ENCODE data around the gene SEC14L3.
"Not testable (repeated sequence)": the region's sequence is repeated elsewhere in the genome, so short reads cannot be mapped to it uniquely, and the experiment has no call there.

SEC14L3 gene

GRCh38 chr22:30469165-30469564, 2.7 kb downstream of the SEC14L3 start:
- H3K4me3 ChIP-seq (ENCODE audit: control insufficient read depth, low read depth, low read length): no peak overlapping the region
- DNase-seq (ENCODE audit: low read depth): no peak
- TF ChIP-seq CTCF (IDR thresholded peaks at IDR 0.05; ENCODE audit: control insufficient read depth, insufficient read depth, low read depth, low read length, missing control alignments): no peak

GRCh38 chr22:30460555-30460954, 11.3 kb downstream of the SEC14L3 start:
- not testable (repeated sequence) for H3K4me3 ChIP-seq (ENCODE audit: control insufficient read depth, low read depth, low read length); DNase-seq (ENCODE audit: low read depth)

GRCh38 chr22:30460147-30460546, 11.7 kb downstream of the SEC14L3 start:
- no peak for DNase-seq (ENCODE audit: low read depth)
- TF ChIP-seq CTCF (IDR thresholded peaks at IDR 0.05; ENCODE audit: control insufficient read depth, insufficient read depth, low read depth, low read length, missing control alignments): no peak
- H3K4me3 ChIP-seq (ENCODE audit: control insufficient read depth, low read depth, low read length): no peak overlapping the region

- H3K4me3 ChIP-seq (ENCODE audit: control insufficient read depth, low read depth, low read length): no peak overlapping the region
- no peak for DNase-seq (ENCODE audit: low read depth)
- no peak for TF ChIP-seq CTCF (IDR thresholded peaks at IDR 0.05; ENCODE audit: control insufficient read depth, insufficient read depth, low read depth, low read length, missing control alignments)
Measured at GRCh38 chr22:30459181-30460052, 12.4 kb downstream of the SEC14L3 start.

GRCh38 chr22:30457981-30458380, 13.8 kb downstream of the SEC14L3 start:
- DNase-seq (ENCODE audit: low read depth): no peak
- H3K4me3 ChIP-seq (ENCODE audit: control insufficient read depth, low read depth, low read length): no peak overlapping the region
- no peak for TF ChIP-seq CTCF (IDR thresholded peaks at IDR 0.05; ENCODE audit: control insufficient read depth, insufficient read depth, low read depth, low read length, missing control alignments)

- no peak overlapping the region for H3K4me3 ChIP-seq (ENCODE audit: control insufficient read depth, low read depth, low read length)
- DNase-seq (ENCODE audit: low read depth): no peak
- TF ChIP-seq CTCF (IDR thresholded peaks at IDR 0.05; ENCODE audit: control insufficient read depth, insufficient read depth, low read depth, low read length, missing control alignments): no peak
Measured at GRCh38 chr22:30455075-30455840, 16.6 kb downstream of the SEC14L3 start.

Data from AG09309 (cell line).